DND-41 (cell line): ENCODE results near the gene UBE2U.

Experiments
- ATAC-seq: fragments of 200-7000 bp; cut with Tn5 transposase; 3 replicates; pipeline ENCODE4 v1.9.1; 2021; ENCODE audit warnings: low read depth; ENCODE audit not compliant: insufficient read depth
- DNase-seq: peaks from one replicate; pipeline ENCODE4 v3.0.0-alpha.2; 2020
- H2AFZ ChIP-seq: 2 replicates; pipeline ENCODE4 v1.6.0; 2012; ENCODE audit warnings: low read depth, low read length
- H3K27ac ChIP-seq: 2 replicates; pipeline ENCODE4 v1.5.1; 2012; ENCODE audit warnings: low read length, inconsistent platforms
- H3K27me3 ChIP-seq: fragments of 200-600 bp; sonication (generic); 2 replicates; pipeline ENCODE4 v1.6.0; 2012; ENCODE audit warnings: low read length, mild to moderate bottlenecking, inconsistent platforms; ENCODE audit not compliant: insufficient read depth, poor library complexity
- H3K36me3 ChIP-seq: 2 replicates; pipeline ENCODE4 v1.5.1; 2012; ENCODE audit warnings: low read length, inconsistent platforms; ENCODE audit not compliant: insufficient read depth
- H3K4me1 ChIP-seq: 2 replicates; pipeline ENCODE4 v1.5.1; 2012; ENCODE audit warnings: mild to moderate bottlenecking, low read length; ENCODE audit not compliant: insufficient read depth
- H3K4me2 ChIP-seq: 2 replicates; pipeline ENCODE4 v1.6.0; 2012; ENCODE audit warnings: mild to moderate bottlenecking, moderate library complexity, low read length, inconsistent platforms; ENCODE audit not compliant: insufficient read depth
- H3K4me3 ChIP-seq, 2 experiments: fragments of 200-600 bp in 1 of 2; shearing (Covaris generic) in 1 of 2; 2 replicates each; pipeline ENCODE4 v1.5.1; 2012 to 2016; ENCODE audit warnings: inconsistent platforms in 2 of 2, low read length in 2 of 2, mild to moderate bottlenecking in 2 of 2, low read depth in 1 of 2, moderate library complexity in 1 of 2
- H3K79me2 ChIP-seq: 2 replicates; pipeline ENCODE4 v1.6.0; 2012; ENCODE audit warnings: low read length, inconsistent platforms; ENCODE audit not compliant: insufficient read depth
- H3K9ac ChIP-seq: 2 replicates; pipeline ENCODE4 v1.6.0; 2012; ENCODE audit warnings: low read depth, mild to moderate bottlenecking, inconsistent platforms, low read length, moderate library complexity
- H3K9me3 ChIP-seq: 2 replicates; pipeline ENCODE4 v1.5.1; 2012; ENCODE audit warnings: low read length, moderate library complexity, mild to moderate bottlenecking, inconsistent platforms; ENCODE audit not compliant: insufficient read depth, severe bottlenecking
- H4K20me1 ChIP-seq: 2 replicates; pipeline ENCODE4 v1.6.0; 2012; ENCODE audit warnings: low read length; ENCODE audit not compliant: insufficient read depth
- EZH2 ChIP-seq: IDR thresholded peaks from 3 replicates; pipeline ENCODE4 v1.6.1; 2012; ENCODE audit warnings: borderline replicate concordance, low read depth, mild to moderate bottlenecking, moderate library complexity, low read length, inconsistent platforms; ENCODE audit not compliant: severe bottlenecking
- TF ChIP-seq, protein P1 (sequence below): IDR thresholded peaks from 2 replicates; pipeline ENCODE4 v1.5.1; 2012; ENCODE audit warnings: borderline replicate concordance, low read length, moderate library complexity, mild to moderate bottlenecking; ENCODE audit not compliant: poor library complexity, severe bottlenecking; ENCODE audit errors: extremely low read depth

The UBE2U gene

DNA sequence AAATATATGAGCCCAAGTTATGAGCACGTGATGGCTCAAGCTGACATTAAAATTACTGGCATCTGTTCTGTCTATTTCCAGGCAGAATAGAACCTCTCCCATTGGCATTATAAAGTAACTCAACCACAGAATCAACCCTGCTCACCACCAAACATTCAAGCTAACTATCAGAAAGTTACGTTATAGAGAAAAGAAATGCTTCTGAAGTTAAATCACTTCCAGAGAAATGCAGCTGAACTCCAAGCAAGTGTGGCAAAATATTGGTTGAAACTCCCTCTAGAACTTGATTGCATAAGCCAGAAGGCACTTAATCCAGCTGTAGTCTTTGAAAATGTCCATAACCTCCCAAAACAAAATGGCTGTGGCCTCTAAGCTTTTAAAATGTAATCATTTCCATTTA, 36.2 kb upstream of the UBE2U start:
- Histone ChIP-seq H3K27ac (no peak overlapping the region), H3K79me2 (no peaks in the 10 kb centered on the region), H3K4me3 (no peak overlapping the region), H3K4me1 (no peaks in the 10 kb centered on the region), H3K9ac (no peak overlapping the region), H2AFZ (no peak overlapping the region), H3K4me2 (no peak overlapping the region), H3K36me3 (no peaks in the 10 kb centered on the region), H3K27me3 (no peaks in the 10 kb centered on the region), H3K9me3 (no peaks in the 10 kb centered on the region), H4K20me1 (no peaks in the 10 kb centered on the region)
- ATAC-seq (no peak), DNase-seq (no peak)
- TF ChIP-seq, protein P1, sequence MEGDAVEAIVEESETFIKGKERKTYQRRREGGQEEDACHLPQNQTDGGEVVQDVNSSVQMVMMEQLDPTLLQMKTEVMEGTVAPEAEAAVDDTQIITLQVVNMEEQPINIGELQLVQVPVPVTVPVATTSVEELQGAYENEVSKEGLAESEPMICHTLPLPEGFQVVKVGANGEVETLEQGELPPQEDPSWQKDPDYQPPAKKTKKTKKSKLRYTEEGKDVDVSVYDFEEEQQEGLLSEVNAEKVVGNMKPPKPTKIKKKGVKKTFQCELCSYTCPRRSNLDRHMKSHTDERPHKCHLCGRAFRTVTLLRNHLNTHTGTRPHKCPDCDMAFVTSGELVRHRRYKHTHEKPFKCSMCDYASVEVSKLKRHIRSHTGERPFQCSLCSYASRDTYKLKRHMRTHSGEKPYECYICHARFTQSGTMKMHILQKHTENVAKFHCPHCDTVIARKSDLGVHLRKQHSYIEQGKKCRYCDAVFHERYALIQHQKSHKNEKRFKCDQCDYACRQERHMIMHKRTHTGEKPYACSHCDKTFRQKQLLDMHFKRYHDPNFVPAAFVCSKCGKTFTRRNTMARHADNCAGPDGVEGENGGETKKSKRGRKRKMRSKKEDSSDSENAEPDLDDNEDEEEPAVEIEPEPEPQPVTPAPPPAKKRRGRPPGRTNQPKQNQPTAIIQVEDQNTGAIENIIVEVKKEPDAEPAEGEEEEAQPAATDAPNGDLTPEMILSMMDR, result no peak
- TF ChIP-seq EZH2, result no peak

DNA sequence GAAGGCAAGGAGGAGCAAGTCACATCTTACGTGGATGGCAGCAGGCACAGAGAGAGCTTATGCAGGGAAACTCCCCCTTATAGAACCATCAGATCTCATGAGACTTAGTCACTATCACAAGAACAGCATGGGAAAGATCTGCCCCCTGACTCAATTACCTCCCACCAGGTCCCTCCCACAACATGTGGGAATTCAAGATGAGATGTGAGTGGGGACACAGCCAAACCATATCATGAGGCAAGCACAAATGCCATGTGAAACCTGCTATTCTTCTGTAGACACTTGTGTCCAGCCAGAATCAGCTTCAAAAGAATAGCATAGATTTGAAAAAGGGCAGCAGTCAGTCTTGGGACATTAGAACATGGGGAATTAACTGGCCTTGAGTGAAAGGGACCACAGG, 32.2 kb upstream of the UBE2U start:
- Histone ChIP-seq H3K9me3 (no peaks in the 10 kb centered on the region), H3K4me2 (no peak overlapping the region), H3K4me3 (no peak overlapping the region), H4K20me1 (no peaks in the 10 kb centered on the region), H2AFZ (no peak overlapping the region), H3K36me3 (no peaks in the 10 kb centered on the region), H3K9ac (no peak overlapping the region), H3K27me3 (peaks cover 3% of the 10 kb centered on the region), H3K79me2 (no peaks in the 10 kb centered on the region), H3K27ac (no peak overlapping the region), H3K4me1 (no peaks in the 10 kb centered on the region)
- DNase-seq (no peak), ATAC-seq (no peak)
- TF ChIP-seq EZH2, result no peak
- TF ChIP-seq, protein P1, result no peak

DNA sequence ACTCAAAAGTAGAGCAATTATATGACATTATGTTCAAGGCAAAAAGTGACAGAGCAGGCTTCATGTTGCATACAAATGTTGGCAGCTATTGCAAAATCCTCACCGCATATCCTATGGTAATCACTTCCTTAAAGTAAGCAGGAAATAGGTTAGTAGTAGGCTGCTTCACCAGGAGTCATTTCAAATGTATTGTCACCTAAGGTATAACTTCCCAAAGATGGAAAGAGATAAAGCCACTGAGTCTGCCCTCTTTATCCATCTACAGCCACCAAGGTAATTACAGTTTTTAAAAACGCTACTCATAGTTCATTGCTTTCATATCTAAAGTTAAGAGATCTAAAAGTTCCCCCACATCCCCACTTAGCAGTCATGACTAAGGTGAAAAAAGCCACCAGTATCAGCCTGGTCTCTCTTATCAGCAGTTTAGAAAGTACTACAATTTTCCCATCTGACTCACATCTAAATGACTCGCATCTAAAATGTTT, 31.6 kb upstream of the UBE2U start:
- peaks cover 3% of the 10 kb centered on the region for H3K27me3 ChIP-seq
- no peak overlapping the region for H2AFZ ChIP-seq
- H3K27ac ChIP-seq, result no peak overlapping the region
- DNase-seq (no peak), ATAC-seq (no peak)
- H3K9ac ChIP-seq, result no peak overlapping the region
- H3K79me2 ChIP-seq, result no peaks in the 10 kb centered on the region
- H3K4me3 ChIP-seq, result no peak overlapping the region
- no peaks in the 10 kb centered on the region for H3K9me3 ChIP-seq
- no peaks in the 10 kb centered on the region for H3K4me1 ChIP-seq
- no peak overlapping the region for H3K4me2 ChIP-seq
- H3K36me3 ChIP-seq, result no peaks in the 10 kb centered on the region
- TF ChIP-seq, protein P1, result no peak
- TF ChIP-seq EZH2, result no peak
- no peaks in the 10 kb centered on the region for H4K20me1 ChIP-seq

DNA sequence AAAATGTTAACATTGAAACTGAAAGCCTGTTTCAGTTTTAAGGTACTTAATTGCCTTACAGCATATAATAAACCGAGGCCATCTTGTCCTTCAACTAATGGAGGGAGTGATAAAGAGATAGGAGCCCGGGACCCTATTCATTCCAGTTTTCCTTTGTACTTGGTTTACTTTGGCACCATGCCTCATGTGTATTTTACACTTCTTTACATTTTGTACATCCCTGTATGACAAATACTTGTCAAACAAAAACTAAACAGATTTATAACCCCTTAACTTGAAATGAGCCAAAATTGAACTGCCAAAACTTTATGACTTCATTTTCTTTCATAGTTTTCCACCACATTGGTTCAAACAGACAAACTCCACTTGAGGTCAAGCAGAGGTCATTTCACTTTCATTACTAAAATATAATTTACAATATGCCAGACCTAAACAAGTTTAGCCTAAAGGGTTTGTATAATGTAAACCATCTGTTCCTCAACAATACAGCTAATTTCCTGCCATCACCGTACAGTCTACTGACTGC, 30.9 kb upstream of the UBE2U start:
- H3K4me2 ChIP-seq, result no peak overlapping the region
- no peaks in the 10 kb centered on the region for H3K4me1 ChIP-seq
- ATAC-seq, result no peak
- H3K9ac ChIP-seq, result no peak overlapping the region
- H4K20me1 ChIP-seq, result no peaks in the 10 kb centered on the region
- H3K27ac ChIP-seq, result no peak overlapping the region
- no peaks in the 10 kb centered on the region for H3K79me2 ChIP-seq
- peaks cover 3% of the 10 kb centered on the region for H3K27me3 ChIP-seq
- no peak for TF ChIP-seq EZH2
- TF ChIP-seq, protein P1, result no peak
- no peak overlapping the region for H2AFZ ChIP-seq
- H3K4me3 ChIP-seq, result no peak overlapping the region
- no peaks in the 10 kb centered on the region for H3K9me3 ChIP-seq
- H3K36me3 ChIP-seq, result no peaks in the 10 kb centered on the region
- no peak for DNase-seq
